HepG2 (cell line): ENCODE data around the gene THRB. TPM values are rescaled to one million over a fixed set of nuclear protein-coding genes. Genes with fewer than 3 reads are reported as not detected.

Source experiments
- BATF2 ChIP-seq: sonication (generic); formaldehyde crosslinking; IDR thresholded peaks from 2 replicates; pipeline ENCODE4 v1.8.0; 2022; ENCODE audit warnings: mild to moderate bottlenecking, missing genetic modification reagents, moderate library complexity
- BRD4 ChIP-seq: sonication (generic); formaldehyde crosslinking; IDR thresholded peaks from 2 replicates; pipeline ENCODE4 v1.4.0; 2020; ENCODE audit warnings: missing genetic modification reagents
- CENPT ChIP-seq: sonication (generic); formaldehyde crosslinking; IDR thresholded peaks from 2 replicates; pipeline ENCODE4 v1.8.0; 2022; ENCODE audit warnings: low read depth, mild to moderate bottlenecking, moderate library complexity, missing genetic modification reagents
- DMAP1 ChIP-seq: IDR thresholded peaks from 2 replicates; pipeline ENCODE4 v1.6.1; 2016
- ERF ChIP-seq: IDR thresholded peaks from 2 replicates; pipeline ENCODE4 v1.6.1; 2018; ENCODE audit warnings: missing biosample characterization, missing genetic modification reagents
- KLF15 ChIP-seq: sonication (generic); formaldehyde crosslinking; IDR thresholded peaks from 2 replicates; pipeline ENCODE4 v1.8.1; 2023; ENCODE audit warnings: borderline replicate concordance, mild to moderate bottlenecking, inconsistent platforms, missing genetic modification reagents, mixed read lengths
- MIXL1 ChIP-seq: IDR thresholded peaks from 2 replicates; pipeline ENCODE4 v1.6.1; 2016
- NBN ChIP-seq: fragments of 450-650 bp; conservative IDR thresholded peaks from 2 replicates; pipeline ENCODE4 v1.6.1; 2017
- NFIC ChIP-seq: IDR thresholded peaks from 2 replicates; pipeline ENCODE4 v1.6.1; 2012; ENCODE audit warnings: mild to moderate bottlenecking, low read length, inconsistent platforms
- ONECUT2 ChIP-seq: sonication (generic); formaldehyde crosslinking; IDR thresholded peaks from 2 replicates; pipeline ENCODE4 v1.4.0; 2020; ENCODE audit warnings: missing genetic modification reagents
- PRDM4 ChIP-seq: sonication (generic); formaldehyde crosslinking; IDR thresholded peaks from 2 replicates; pipeline ENCODE4 v1.9.0; 2021; ENCODE audit warnings: missing genetic modification reagents, borderline replicate concordance
- RBFOX2 ChIP-seq: fragments of 200-400 bp; formaldehyde crosslinking; IDR thresholded peaks from 2 replicates; pipeline ENCODE4 v1.6.1; 2017; ENCODE audit warnings: low read depth, mild to moderate bottlenecking, low read length
- RELA ChIP-seq: sonication (generic); formaldehyde crosslinking; IDR thresholded peaks from 2 replicates; pipeline ENCODE4 v1.4.0; 2020; ENCODE audit warnings: missing genetic modification reagents
- SIN3B ChIP-seq: fragments of 150-350 bp; IDR thresholded peaks from 2 replicates; pipeline ENCODE4 v1.6.1; 2014; ENCODE audit warnings: low read length
- SNAI1 ChIP-seq: sonication (generic); formaldehyde crosslinking; IDR thresholded peaks from 2 replicates; pipeline ENCODE4 v1.5.0; 2020; ENCODE audit warnings: mild to moderate bottlenecking, missing genetic modification reagents, borderline replicate concordance
- TERF1 ChIP-seq: sonication (generic); formaldehyde crosslinking; IDR thresholded peaks from 2 replicates; pipeline ENCODE4 v1.8.0; 2022; ENCODE audit warnings: mild to moderate bottlenecking, missing genetic modification reagents, moderate library complexity
- ZFP36L2 ChIP-seq: sonication (generic); formaldehyde crosslinking; IDR thresholded peaks from 2 replicates; pipeline ENCODE4 v1.4.0; 2020; ENCODE audit warnings: missing genetic modification reagents
- ZMAT3 ChIP-seq: sonication (generic); formaldehyde crosslinking; conservative IDR thresholded peaks from 2 replicates; pipeline ENCODE4 v1.7.0; 2021; ENCODE audit warnings: missing genetic modification reagents
- ZMAT5 ChIP-seq: sonication (generic); formaldehyde crosslinking; IDR thresholded peaks from 2 replicates; pipeline ENCODE4 v1.5.0; 2020; ENCODE audit warnings: mild to moderate bottlenecking, low read depth, missing genetic modification reagents, borderline replicate concordance
- ZNF136 ChIP-seq: sonication (generic); formaldehyde crosslinking; IDR thresholded peaks from 2 replicates; pipeline ENCODE4 v1.8.1; 2022; ENCODE audit warnings: low read depth, mild to moderate bottlenecking, moderate library complexity, missing genetic modification reagents
- ZNF367 ChIP-seq: sonication (generic); formaldehyde crosslinking; IDR thresholded peaks from 2 replicates; pipeline ENCODE4 v1.4.0; 2020; ENCODE audit warnings: missing genetic modification reagents, borderline replicate concordance
- ZNF431 ChIP-seq: sonication (generic); formaldehyde crosslinking; IDR thresholded peaks from 2 replicates; pipeline ENCODE4 v1.9.0; 2022; ENCODE audit warnings: missing genetic modification reagents, low read depth, mild to moderate bottlenecking, borderline replicate concordance
- ZNF737 ChIP-seq: sonication (generic); formaldehyde crosslinking; IDR thresholded peaks from 2 replicates; pipeline ENCODE4 v1.5.0; 2020; ENCODE audit warnings: missing genetic modification reagents, mild to moderate bottlenecking, borderline replicate concordance
- ZSCAN12 ChIP-seq: sonication (generic); formaldehyde crosslinking; IDR thresholded peaks from 2 replicates; pipeline ENCODE4 v1.9.0; 2021; ENCODE audit warnings: mild to moderate bottlenecking, missing genetic modification reagents
- polyA plus RNA-seq, 8 experiments: library from polyadenylated mRNA; depleted of rRNA in 3 of 8; stranded (reverse) in 7 of 8; unstranded in 1 of 8; fragments of >200 nt; fragmentation: Illumina TruSeq in 4 of 8; extraction: Trizol in 4 of 8; gene quantifications; 2 replicates each; pipeline versions ENCODE4 v1.2.1 to v1.2.3, GENCODE V29; 2011 to 2016; ENCODE audit warnings: low read depth in 4 of 8, missing spikeins in 1 of 8, mixed read lengths in 1 of 8; ENCODE audit not compliant: insufficient read depth in 1 of 8
- total RNA-seq, 5 experiments: library from RNA; depleted of rRNA; stranded (reverse); fragments of >200 nt; fragmentation: Illumina TruSeq; extraction: Trizol; gene quantifications; 2 replicates each; pipeline ENCODE4 v1.2.3, GENCODE V29; 2016; ENCODE audit warnings: low read depth in 1 of 5

THRB gene
- total and polyA plus RNA-seq, 2 of the 13 experiments (the other 11 are each of a cell fraction or from before 2014, with no cell fraction given), result 4.7 to 22.7 TPM

GRCh38 chr3:24494618-24495325, at the start of gene THRB (continued):
- no peak; the same call in 1 of the 2 replicates for TF ChIP-seq RELA (CRISPR knock-in tag)
- TF ChIP-seq ZNF136 (CRISPR knock-in tag), result no peak
- no peak for TF ChIP-seq SIN3B
- peak; percentile 87 for TF ChIP-seq RBFOX2
- no peak; the same call in 1 of the 2 replicates for TF ChIP-seq ZNF367 (CRISPR knock-in tag)
- no peak for TF ChIP-seq NFIC
- no peak for TF ChIP-seq MIXL1 (CRISPR knock-in tag)
- TF ChIP-seq ONECUT2, result no peak
- no peak for TF ChIP-seq ZNF431 (CRISPR knock-in tag)
- no peak for TF ChIP-seq TERF1 (CRISPR knock-in tag)
- TF ChIP-seq ERF, result no peak
- TF ChIP-seq KLF15, result no peak
- no peak for TF ChIP-seq BATF2 (CRISPR knock-in tag)
- 0 out of 2 replicates have a peak, but pooled peaks have one; percentile 53 for TF ChIP-seq ZMAT5 (CRISPR knock-in tag)
- TF ChIP-seq PRDM4 (CRISPR knock-in tag), result no peak
- TF ChIP-seq ZSCAN12, result no peak
- peak; percentile 13; the same call in 1 of the 2 replicates for TF ChIP-seq DMAP1 (CRISPR knock-in tag)
- no peak for TF ChIP-seq CENPT (CRISPR knock-in tag)
- TF ChIP-seq SNAI1, result no peak
- TF ChIP-seq ZNF737, result no peak
- peak; percentile 70 for TF ChIP-seq ZMAT3 (CRISPR knock-in tag)
- no peak for TF ChIP-seq NBN
- peak; percentile 62; the same call in 1 of the 2 replicates for TF ChIP-seq BRD4 (CRISPR knock-in tag)
- no peak for TF ChIP-seq ZFP36L2 (CRISPR knock-in tag)
